HepG2 (cell line): Measurements from ENCODE around the gene NCOA7. TPM values are rescaled to one million over a fixed set of nuclear protein-coding genes. Genes with fewer than 3 reads are reported as not detected.

Experiments
- ATAC-seq: fragments of 200-7000 bp; cut with Tn5 transposase; 3 replicates; pipeline ENCODE4 v1.9.1; 2020; ENCODE audit warnings: mild to moderate bottlenecking, moderate library complexity
- BruUV-seq: library from RNA; stranded (reverse); fragments of 400-500 nt; replicated peaks from 2 replicates; lab custom pipeline; 2021; lab: Mats Ljungman, UMichigan
- CTCF ChIA-PET: fragments of 300-600 bp; formaldehyde crosslinking; extraction: SDS; loops from one replicate; lab custom pipeline; 2021; ENCODE audit warnings: low total read pairs, inconsistent platforms, low intra/inter-chr PET ratio; lab: Yijun Ruan, JAX
- POLR2A ChIA-PET: fragments of 350-600 bp; sonication (Branson Sonifier 250); formaldehyde crosslinking; loops from one replicate; lab custom pipeline; 2020; ENCODE audit warnings: antibody characterized with exemption, inconsistent platforms; lab: Yijun Ruan, JAX
- DNase-seq: peaks from one replicate; pipeline ENCODE4 v3.0.0-alpha.2; 2015; ENCODE audit warnings: low spot score
- FAIRE-seq: peaks from 3 replicates; lab custom pipeline; 2011; peaks lifted over from hg19 to GRCh38; lab: Jason Lieb, UNC
- H2AFZ ChIP-seq: one replicate; pipeline ENCODE4 v1.6.1; 2011; ENCODE audit warnings: low read length, inconsistent platforms
- H3K27ac ChIP-seq: fragments of 300-600 bp; 3 replicates; pipeline ENCODE4 v1.8.0; 2011; ENCODE audit warnings: mixed run types, mild to moderate bottlenecking, mixed read lengths, low read length, inconsistent platforms; ENCODE audit not compliant: insufficient read depth; ENCODE audit errors: extremely low read length
- H3K27me3 ChIP-seq, 2 experiments: fragments of 200-600 bp in 1 of 2; 2 replicates in 1 of 2; 3 replicates in 1 of 2; pipeline versions ENCODE4 v1.6.0 to v1.8.0; 2011; ENCODE audit warnings: low read length in 2 of 2, mild to moderate bottlenecking in 2 of 2, moderate library complexity in 2 of 2, inconsistent platforms in 1 of 2; ENCODE audit not compliant: insufficient read depth in 2 of 2, control insufficient read depth in 1 of 2
- H3K36me3 ChIP-seq, 2 experiments: fragments of 200-600 bp in 1 of 2; replicated peaks in 1 of 2; 2 replicates in 1 of 2; 3 replicates in 1 of 2; pipeline versions ENCODE4 v1.5.1 to v1.8.0; 2011; ENCODE audit warnings: low read length in 2 of 2, inconsistent platforms in 1 of 2; ENCODE audit not compliant: insufficient read depth in 2 of 2, control insufficient read depth in 1 of 2
- H3K4me1 ChIP-seq: 2 replicates; pipeline ENCODE4 v1.5.1; 2012; ENCODE audit warnings: low read length, inconsistent platforms; ENCODE audit not compliant: insufficient read depth
- H3K4me2 ChIP-seq: 2 replicates; pipeline ENCODE4 v1.6.0; 2011; ENCODE audit warnings: low read depth, low read length, inconsistent platforms
- H3K4me3 ChIP-seq, 3 experiments: fragments of 200-600 bp in 1 of 3; sonication (generic), shearing (Covaris generic) in 1 of 3; replicated peaks in 1 of 3; 2 replicates each; pipeline ENCODE4 v1.5.1; 2011 to 2016; ENCODE audit warnings: low read length in 3 of 3, inconsistent platforms in 2 of 3, low read depth in 2 of 3, mild to moderate bottlenecking in 2 of 3, control low read depth in 1 of 3, mixed read lengths in 1 of 3; ENCODE audit not compliant: insufficient read depth in 1 of 3
- H3K79me2 ChIP-seq: one replicate; pipeline ENCODE4 v1.6.1; 2011; ENCODE audit warnings: low read length, inconsistent platforms; ENCODE audit not compliant: insufficient read depth
- H3K9ac ChIP-seq: 2 replicates; pipeline ENCODE4 v1.6.0; 2011; ENCODE audit warnings: mild to moderate bottlenecking, low read depth, low read length, inconsistent platforms; ENCODE audit not compliant: insufficient read depth
- H3K9me3 ChIP-seq: 2 replicates; pipeline ENCODE4 v1.5.1; 2012; ENCODE audit warnings: mild to moderate bottlenecking, low read length
- H4K20me1 ChIP-seq: 2 replicates; pipeline ENCODE4 v1.6.0; 2011; ENCODE audit warnings: inconsistent platforms, mild to moderate bottlenecking, low read length, moderate library complexity; ENCODE audit not compliant: insufficient read depth
- AGO1 ChIP-seq: fragments of 200-400 bp; formaldehyde crosslinking; IDR thresholded peaks from 2 replicates; pipeline ENCODE4 v1.6.1; 2017; ENCODE audit warnings: mild to moderate bottlenecking, low read depth, low read length, moderate library complexity; ENCODE audit not compliant: poor library complexity, severe bottlenecking
- BORCS8-MEF2B ChIP-seq: sonication (generic); formaldehyde crosslinking; IDR thresholded peaks from 2 replicates; pipeline ENCODE4 v1.8.0; 2022; ENCODE audit warnings: mild to moderate bottlenecking, missing genetic modification reagents
- ERF ChIP-seq: IDR thresholded peaks from 2 replicates; pipeline ENCODE4 v1.6.1; 2018; ENCODE audit warnings: missing biosample characterization, missing genetic modification reagents
- HES4 ChIP-seq: sonication (generic); formaldehyde crosslinking; IDR thresholded peaks from 2 replicates; pipeline ENCODE4 v1.9.0; 2021; ENCODE audit warnings: mild to moderate bottlenecking, missing genetic modification reagents, borderline replicate concordance
- HOMEZ ChIP-seq: IDR thresholded peaks from 2 replicates; pipeline ENCODE4 v1.6.1; 2016; ENCODE audit warnings: low read depth
- MEIS2 ChIP-seq: sonication (generic); formaldehyde crosslinking; IDR thresholded peaks from 2 replicates; pipeline ENCODE4 v1.9.0; 2021; ENCODE audit warnings: mild to moderate bottlenecking, missing genetic modification reagents
- MIER3 ChIP-seq: IDR thresholded peaks from 2 replicates; pipeline ENCODE4 v1.6.1; 2016; ENCODE audit warnings: missing compliant biosample characterization, borderline replicate concordance
- NBN ChIP-seq: fragments of 450-650 bp; conservative IDR thresholded peaks from 2 replicates; pipeline ENCODE4 v1.6.1; 2017
- PITX1 ChIP-seq: sonication (generic); formaldehyde crosslinking; IDR thresholded peaks from 2 replicates; pipeline ENCODE4 v1.5.1; 2020; ENCODE audit warnings: mild to moderate bottlenecking, missing genetic modification reagents
- ZBTB39 ChIP-seq: sonication (generic); formaldehyde crosslinking; IDR thresholded peaks from 2 replicates; pipeline ENCODE4 v1.5.0; 2020; ENCODE audit warnings: missing genetic modification reagents
- ZBTB46 ChIP-seq: sonication (generic); formaldehyde crosslinking; IDR thresholded peaks from 2 replicates; pipeline ENCODE4 v1.4.0; 2020; ENCODE audit warnings: mild to moderate bottlenecking, missing genetic modification reagents, borderline replicate concordance
- ZFX ChIP-seq: sonication (generic); formaldehyde crosslinking; IDR thresholded peaks from 2 replicates; pipeline ENCODE4 v1.4.0; 2020; ENCODE audit warnings: mild to moderate bottlenecking, low read depth, missing genetic modification reagents, moderate library complexity
- ZNF331 ChIP-seq: sonication (generic); formaldehyde crosslinking; IDR thresholded peaks from 2 replicates; pipeline ENCODE4 v1.4.0; 2020; ENCODE audit warnings: missing genetic modification reagents
- ZNF615 ChIP-seq: sonication (generic); formaldehyde crosslinking; IDR thresholded peaks from 2 replicates; pipeline ENCODE4 v1.5.0; 2020; ENCODE audit warnings: mild to moderate bottlenecking, missing genetic modification reagents, borderline replicate concordance
- ZNF644 ChIP-seq: IDR thresholded peaks from 2 replicates; pipeline ENCODE4 v1.6.1; 2016; ENCODE audit warnings: low read depth
- ZNF678 ChIP-seq: sonication (generic); formaldehyde crosslinking; IDR thresholded peaks from 2 replicates; pipeline ENCODE4 v1.4.0; 2020; ENCODE audit warnings: mild to moderate bottlenecking, missing genetic modification reagents
- ZNF704 ChIP-seq: sonication (generic); formaldehyde crosslinking; IDR thresholded peaks from 2 replicates; pipeline ENCODE4 v1.8.1; 2023; ENCODE audit warnings: mild to moderate bottlenecking, inconsistent platforms, moderate library complexity, missing genetic modification reagents, borderline replicate concordance
- ZNF773 ChIP-seq: sonication (generic); formaldehyde crosslinking; IDR thresholded peaks from 2 replicates; pipeline ENCODE4 v1.4.0; 2020; ENCODE audit warnings: missing genetic modification reagents, borderline replicate concordance
- ZNF782 ChIP-seq: sonication (generic); formaldehyde crosslinking; IDR thresholded peaks from 2 replicates; pipeline ENCODE4 v1.4.0; 2020; ENCODE audit warnings: missing genetic modification reagents, mild to moderate bottlenecking, borderline replicate concordance
- whole genome bisulfite sequencing: methylation state at CpG from one replicate; pipeline ENCODE4 v1.1.6; 2017; ENCODE audit warnings: low lambda C conversion rate; 5-methylcytosine and 5-hydroxymethylcytosine counted together
- in situ Hi-C: cut with HindIII; loops from 2 replicates; pipeline ENCODE4 v1.10.0; 2017; ENCODE audit warnings: low pct_unique_long_range_greater_than_20kb; ENCODE audit not compliant: extremely low pct_ligation_motif_present
- intact Hi-C: fragments of 100-400 bp; cut with micrococcal nuclease; formaldehyde crosslinking; loops from one replicate; pipeline ENCODE4 v1.10.0; 2022; ENCODE audit not compliant: unreplicated experiment
- polyA plus RNA-seq, 8 experiments: library from polyadenylated mRNA; depleted of rRNA in 3 of 8; stranded (reverse) in 7 of 8; unstranded in 1 of 8; fragments of >200 nt; fragmentation: Illumina TruSeq in 4 of 8; extraction: Trizol in 4 of 8; gene quantifications; 2 replicates each; pipeline versions ENCODE4 v1.2.1 to v1.2.3, GENCODE V29; 2011 to 2016; ENCODE audit warnings: low read depth in 4 of 8, missing spikeins in 1 of 8, mixed read lengths in 1 of 8; ENCODE audit not compliant: insufficient read depth in 1 of 8
- total RNA-seq, 5 experiments: library from RNA; depleted of rRNA; stranded (reverse); fragments of >200 nt; fragmentation: Illumina TruSeq; extraction: Trizol; gene quantifications; 2 replicates each; pipeline ENCODE4 v1.2.3, GENCODE V29; 2016; ENCODE audit warnings: low read depth in 1 of 5

Gene NCOA7
- total and polyA plus RNA-seq, 2 of the 13 experiments (the other 11 are each of a cell fraction or from before 2014, with no cell fraction given) = 13.6 to 20.8 TPM

GRCh38 chr6:125970760-125971159 lies 180.0 kb downstream of the NCOA7 start:
- FAIRE-seq (no peak), DNase-seq (no peak), ATAC-seq (no peak)
- no TSS peak for BruUV-seq
- Histone ChIP-seq H3K4me1 (no peaks in the 10 kb centered on the region), H3K4me2 (no peak overlapping the region), H3K27me3 (no peaks in the 10 kb centered on the region), H3K9me3 (no peaks in the 10 kb centered on the region), H3K27ac (no peak overlapping the region), H3K9ac (no peak overlapping the region), H2AFZ (no peak overlapping the region), H3K36me3 (peaks cover 5 to 35% of the 10 kb centered on the region in 2 experiments), H3K79me2 (peaks cover 2% of the 10 kb centered on the region), H4K20me1 (no peaks in the 10 kb centered on the region), H3K4me3 (no peak overlapping the region)
- no peak for TF ChIP-seq AGO1
- no peak for TF ChIP-seq MEIS2 (CRISPR knock-in tag)
- no peak for TF ChIP-seq NBN
- TF ChIP-seq ZFX = no peak
- no peak for TF ChIP-seq ERF
- no peak for TF ChIP-seq HES4 (CRISPR knock-in tag)
- TF ChIP-seq MIER3 (CRISPR knock-in tag) = no peak
- TF ChIP-seq ZNF615 (CRISPR knock-in tag) = no peak
- no peak for TF ChIP-seq HOMEZ (CRISPR knock-in tag)
- no peak for TF ChIP-seq ZBTB39
- no peak for TF ChIP-seq ZNF704 (CRISPR knock-in tag)
- no peak for TF ChIP-seq BORCS8-MEF2B
- no peak for TF ChIP-seq ZBTB46
- TF ChIP-seq ZNF678 (CRISPR knock-in tag) = no peak
- TF ChIP-seq ZNF331 (CRISPR knock-in tag) = no peak
- TF ChIP-seq ZNF773 (CRISPR knock-in tag) = no peak
- no peak for TF ChIP-seq PITX1 (CRISPR knock-in tag)
- no peak for TF ChIP-seq ZNF644
- TF ChIP-seq ZNF782 = no peak
- in situ Hi-C loops (no loop called here), intact Hi-C loops (loop anchor here (5.0 kb wide), 2 partner anchors 178 to 458 kb away; partner anchors contain the start of gene NCOA7)
- POLR2A ChIA-PET = interaction anchor here (1.8 kb wide), 1 partner anchor 15 kb away, joined by 10 read pairs; the partner anchor contains the start of gene TRMT11
- 22% methylated on average over 2 of the region's 2 CpGs for WGBS
- CTCF ChIA-PET = no interaction called here
